HAP-1 (cell line): ENCODE measurements around the gene VPS13C.
A peak's percentile ranks its signal among the peaks of the same experiment; 100 is the strongest.

Experiments used
- DNase-seq, 2 experiments: peaks; one replicate each; pipeline ENCODE4 v3.0.0-alpha.2; 2016 to 2020; ENCODE audit warnings: low spot score in 2 of 2
- H3K27me3 ChIP-seq: fragments of 250-450 bp; sonication (Bioruptor Pico); 2 replicates; pipeline ENCODE4 v1.5.1; 2020; ENCODE audit warnings: low read depth, mild to moderate bottlenecking, moderate library complexity
- H3K36me3 ChIP-seq: fragments of 250-450 bp; sonication (Bioruptor Pico); replicated peaks from 2 replicates; pipeline ENCODE4 v1.5.1; 2020; ENCODE audit warnings: mild to moderate bottlenecking
- H3K4me1 ChIP-seq: fragments of 250-450 bp; sonication (Bioruptor Pico); 2 replicates; pipeline ENCODE4 v1.5.1; 2020; ENCODE audit warnings: mild to moderate bottlenecking
- H3K4me3 ChIP-seq: fragments of 250-450 bp; sonication (Bioruptor Pico); 2 replicates; pipeline ENCODE4 v1.5.1; 2020; ENCODE audit warnings: mild to moderate bottlenecking, moderate library complexity
- H3K9me3 ChIP-seq: fragments of 250-450 bp; sonication (Bioruptor Pico); 2 replicates; pipeline ENCODE4 v1.5.1; 2020; ENCODE audit warnings: mild to moderate bottlenecking, moderate library complexity
- in situ Hi-C: fragments of 300-500 bp; cut with MboI; formaldehyde crosslinking; loops from 3 replicates; pipeline ENCODE4 v1.14.3; 2020; ENCODE audit warnings: low sequenced_read_pairs, inconsistent platforms, mixed read lengths

The VPS13C gene

DNA sequence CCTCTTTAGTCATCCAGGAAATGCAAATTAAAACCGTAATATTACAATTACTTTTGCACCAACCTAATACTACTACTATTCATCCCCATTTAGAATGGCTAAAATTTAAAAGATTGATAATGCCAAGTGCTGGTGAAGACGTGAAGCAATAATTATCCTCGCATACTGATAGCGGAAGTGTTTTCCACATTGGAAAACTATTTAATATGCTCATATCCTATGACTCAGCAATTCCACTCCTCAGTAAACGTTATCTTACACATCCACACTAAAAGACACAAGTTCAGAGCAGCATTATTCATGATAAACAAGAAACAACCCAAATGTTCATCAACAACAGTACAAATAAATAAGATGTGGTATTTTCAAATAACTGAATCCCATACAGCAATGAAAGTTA, 70.6 kb downstream of the VPS13C start:
- in situ Hi-C loops = no loop called here
- Histone ChIP-seq H3K4me3 (no peak overlapping the region), H3K9me3 (no peaks in the 10 kb centered on the region), H3K4me1 (no peaks in the 10 kb centered on the region), H3K27me3 (no peaks in the 10 kb centered on the region), H3K36me3 (peaks cover 18% of the 10 kb centered on the region)
- no peak for DNase-seq

DNA sequence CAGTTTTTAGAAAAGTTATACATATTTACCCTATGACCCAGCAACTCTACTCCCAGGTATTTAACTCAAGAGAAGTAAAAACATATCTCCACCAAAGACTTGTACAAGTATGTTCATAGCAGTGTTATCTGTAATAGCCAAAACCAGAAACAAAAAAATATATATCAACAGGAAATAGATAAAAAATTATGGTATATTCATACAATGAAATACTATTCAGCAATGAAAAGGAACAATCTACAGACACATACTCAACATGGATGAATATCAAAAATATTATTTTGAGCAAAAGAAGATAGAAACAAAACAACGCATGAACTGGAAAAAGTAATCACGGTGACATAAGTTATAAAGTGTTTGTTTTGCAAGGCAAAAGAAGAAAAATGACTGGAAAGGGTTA, 72.4 kb downstream of the VPS13C start:
- in situ Hi-C loops = no loop called here
- no peak overlapping the region for H3K4me3 ChIP-seq
- H3K27me3 ChIP-seq = no peaks in the 10 kb centered on the region
- no peaks in the 10 kb centered on the region for H3K4me1 ChIP-seq
- no peak for DNase-seq
- no peaks in the 10 kb centered on the region for H3K9me3 ChIP-seq
- peaks cover 26% of the 10 kb centered on the region for H3K36me3 ChIP-seq

DNA sequence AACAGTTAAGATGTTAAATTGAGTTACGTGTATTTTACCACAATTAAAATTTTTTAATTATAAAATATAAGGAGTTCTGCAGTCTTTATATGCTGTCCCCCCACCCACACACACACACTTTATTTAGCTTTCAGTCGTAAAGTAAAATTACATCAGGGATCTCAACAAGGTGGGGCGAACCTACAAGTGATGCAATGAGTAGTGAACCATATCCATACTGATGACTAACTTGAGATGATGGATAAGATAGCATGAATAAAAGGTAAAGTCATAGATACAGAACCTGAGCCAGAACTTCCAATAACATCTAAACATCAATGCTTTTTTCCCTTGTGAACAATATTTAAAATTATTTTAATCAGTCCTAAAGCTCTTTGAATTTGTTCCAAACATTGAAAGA, 77.2 kb downstream of the VPS13C start:
- Histone ChIP-seq H3K36me3 (peaks cover 31% of the 10 kb centered on the region), H3K27me3 (no peaks in the 10 kb centered on the region), H3K9me3 (no peaks in the 10 kb centered on the region), H3K4me3 (no peak overlapping the region), H3K4me1 (no peaks in the 10 kb centered on the region)
- in situ Hi-C loops = no loop called here
- DNase-seq = no peak

DNA sequence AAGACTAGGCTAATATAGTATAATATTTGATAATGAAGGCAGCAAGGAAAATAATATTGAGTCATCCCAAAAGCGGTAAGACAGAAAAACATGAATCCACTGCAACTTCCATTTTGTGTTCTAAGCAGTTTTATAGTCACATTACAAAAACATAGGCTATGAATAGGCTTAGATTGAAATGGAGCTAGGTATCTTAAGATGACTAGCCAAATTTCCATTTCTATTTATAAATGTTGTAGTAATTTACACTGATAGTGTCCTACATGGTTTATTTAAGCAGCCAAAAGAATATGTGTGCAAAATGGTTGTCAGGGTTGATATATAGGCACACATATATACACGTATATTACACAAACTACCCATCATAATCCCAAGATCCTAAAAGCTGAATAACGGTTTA, 82.0 kb downstream of the VPS13C start:
- no peaks in the 10 kb centered on the region for H3K27me3 ChIP-seq
- H3K36me3 ChIP-seq = peaks cover 39% of the 10 kb centered on the region
- no peaks in the 10 kb centered on the region for H3K4me1 ChIP-seq
- in situ Hi-C loops = no loop called here
- H3K4me3 ChIP-seq = no peak overlapping the region
- DNase-seq = no peak
- no peaks in the 10 kb centered on the region for H3K9me3 ChIP-seq

DNA sequence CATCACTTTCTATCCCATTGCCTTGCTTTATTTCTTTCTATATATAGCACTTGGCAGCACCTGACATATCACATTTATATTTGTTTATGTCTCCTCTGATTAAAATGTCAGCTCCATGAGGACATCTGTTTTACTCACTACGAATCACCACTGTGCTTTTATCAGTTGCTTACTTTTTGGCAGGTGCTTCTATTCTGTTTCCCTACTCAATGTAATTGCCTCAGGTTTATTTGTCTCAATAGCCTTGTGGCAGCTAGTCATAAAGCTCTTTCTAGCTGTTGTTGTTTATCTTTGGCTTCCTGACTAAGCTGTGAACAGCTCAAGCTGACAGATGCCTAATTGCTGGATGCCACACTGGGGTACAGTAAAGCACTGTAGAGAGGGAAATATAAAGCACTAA, 85.5 kb downstream of the VPS13C start:
- Histone ChIP-seq H3K36me3 (peaks cover 56% of the 10 kb centered on the region), H3K4me3 (no peak overlapping the region), H3K4me1 (no peaks in the 10 kb centered on the region), H3K27me3 (no peaks in the 10 kb centered on the region), H3K9me3 (no peaks in the 10 kb centered on the region)
- no peak for DNase-seq
- in situ Hi-C loops = no loop called here

DNA sequence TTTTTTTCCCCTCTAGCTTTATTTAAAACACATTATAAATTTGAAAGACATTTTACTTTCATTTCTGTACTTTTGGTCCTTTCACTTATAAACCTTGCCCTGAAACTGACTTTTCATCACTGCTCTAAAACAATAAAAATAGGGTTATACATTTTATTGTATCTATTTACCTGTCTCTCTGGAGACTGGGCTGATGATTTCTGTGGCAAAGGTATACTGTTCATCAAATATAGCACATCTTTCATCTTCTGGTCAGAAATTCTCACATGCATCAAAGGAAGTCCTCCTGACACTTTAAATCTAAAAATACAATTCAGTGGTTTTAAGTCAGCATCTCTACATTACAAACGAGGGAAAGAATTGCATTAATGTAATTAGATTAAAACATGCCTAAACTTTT, 86.1 kb downstream of the VPS13C start:
- peaks cover 56% of the 10 kb centered on the region for H3K36me3 ChIP-seq
- no peaks in the 10 kb centered on the region for H3K27me3 ChIP-seq
- H3K4me3 ChIP-seq = no peak overlapping the region
- H3K4me1 ChIP-seq = no peaks in the 10 kb centered on the region
- no peak for DNase-seq
- H3K9me3 ChIP-seq = no peaks in the 10 kb centered on the region
- in situ Hi-C loops = no loop called here

DNA sequence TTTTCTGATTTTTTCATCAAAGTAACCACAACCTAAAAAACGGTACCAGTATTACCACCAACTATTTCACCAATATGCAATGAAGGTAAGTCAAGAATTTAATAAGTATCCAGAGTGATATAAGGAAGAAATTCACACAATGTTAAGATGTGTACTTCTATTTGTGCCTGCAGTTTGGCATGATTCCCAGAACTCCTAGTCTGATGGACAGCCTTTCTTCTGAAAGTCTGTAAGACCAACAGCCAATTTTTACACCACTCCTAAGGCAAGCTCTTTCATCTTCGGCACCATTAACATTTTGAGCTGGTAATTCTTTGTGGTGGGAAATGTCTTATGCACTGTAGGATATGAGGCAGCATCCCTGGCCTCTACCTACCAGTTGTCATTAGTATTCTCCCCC, 108.3 kb downstream of the VPS13C start:
- DNase-seq = no peak
- no peaks in the 10 kb centered on the region for H3K4me1 ChIP-seq
- no peaks in the 10 kb centered on the region for H3K27me3 ChIP-seq
- in situ Hi-C loops = no loop called here
- H3K36me3 ChIP-seq = peaks cover 13% of the 10 kb centered on the region
- H3K4me3 ChIP-seq = no peak overlapping the region
- H3K9me3 ChIP-seq = no peaks in the 10 kb centered on the region

DNA sequence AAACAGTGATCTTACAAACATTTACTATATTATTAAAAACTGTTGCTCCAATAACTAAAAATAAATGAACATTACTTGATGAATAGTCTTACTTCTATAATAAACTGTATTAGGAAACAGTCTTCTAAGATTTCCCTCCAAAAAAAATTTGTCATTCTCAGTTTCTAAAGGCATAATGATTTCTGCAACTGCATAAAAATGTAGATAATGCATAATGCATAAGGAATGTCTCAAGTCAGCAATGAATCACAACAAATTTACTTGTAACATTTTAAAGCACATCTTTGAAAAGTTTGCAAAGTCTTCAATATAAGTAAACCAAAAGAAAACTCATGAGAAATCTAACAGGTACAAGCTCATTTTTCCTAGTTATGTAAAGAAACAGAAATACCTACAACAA, 113.5 kb downstream of the VPS13C start:
- no peaks in the 10 kb centered on the region for H3K27me3 ChIP-seq
- no peak overlapping the region for H3K4me3 ChIP-seq
- H3K36me3 ChIP-seq = peaks cover 15% of the 10 kb centered on the region
- in situ Hi-C loops = no loop called here
- H3K4me1 ChIP-seq = peaks cover 3% of the 10 kb centered on the region; the same call in 1 of the 2 replicates
- no peak for DNase-seq
- H3K9me3 ChIP-seq = no peaks in the 10 kb centered on the region; the same call in 1 of the 2 replicates

DNA sequence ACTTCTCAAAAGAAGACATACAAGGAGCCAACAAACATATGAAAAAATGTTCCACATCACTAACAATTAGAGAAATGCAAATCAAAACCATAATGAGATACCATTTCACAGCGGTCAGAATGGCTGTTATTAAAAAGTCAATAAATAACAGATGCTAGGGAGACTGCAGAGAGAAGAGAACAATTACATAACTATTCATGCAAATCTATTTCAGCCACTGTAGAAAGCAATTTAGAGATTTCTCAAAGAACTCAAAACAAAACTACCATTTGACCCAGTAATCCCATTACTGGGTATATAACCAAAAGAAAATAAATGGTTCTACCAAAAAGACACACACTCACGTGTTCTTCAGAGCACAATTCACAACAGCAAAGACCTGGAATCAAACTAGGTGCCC, 116.3 kb downstream of the VPS13C start:
- in situ Hi-C loops = no loop called here
- DNase-seq = peak in 1 of 2 experiments; percentile 79
- no peaks in the 10 kb centered on the region for H3K27me3 ChIP-seq
- no peaks in the 10 kb centered on the region; the same call in 1 of the 2 replicates for H3K9me3 ChIP-seq
- no peak overlapping the region for H3K4me3 ChIP-seq
- H3K4me1 ChIP-seq = peaks cover 3% of the 10 kb centered on the region; the same call in 1 of the 2 replicates
- peaks cover 23% of the 10 kb centered on the region for H3K36me3 ChIP-seq

DNA sequence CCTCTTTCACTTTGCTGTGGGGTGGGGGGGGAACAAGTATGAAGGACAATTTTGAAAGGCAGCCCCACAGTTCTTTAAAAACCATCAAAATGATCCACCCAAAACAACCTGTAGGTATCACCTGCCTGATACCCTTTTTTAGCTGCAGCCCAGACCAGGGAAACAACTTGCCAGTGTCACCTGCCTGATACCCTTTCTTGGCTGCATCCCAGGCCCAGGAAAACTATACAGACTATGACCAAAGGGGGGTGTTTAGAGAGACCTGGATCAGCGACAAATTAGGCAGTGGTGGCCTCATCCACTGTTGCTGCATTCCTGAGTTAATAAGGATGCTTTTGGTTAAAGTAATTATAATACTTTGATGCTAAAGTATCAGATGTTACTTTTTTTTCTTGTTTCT, 122.0 kb downstream of the VPS13C start:
- H3K4me1 ChIP-seq = no peaks in the 10 kb centered on the region
- DNase-seq = no peak
- no peak overlapping the region for H3K4me3 ChIP-seq
- H3K36me3 ChIP-seq = peaks cover 9% of the 10 kb centered on the region
- no peaks in the 10 kb centered on the region for H3K27me3 ChIP-seq
- in situ Hi-C loops = no loop called here
- H3K9me3 ChIP-seq = no peaks in the 10 kb centered on the region; the same call in 1 of the 2 replicates

DNA sequence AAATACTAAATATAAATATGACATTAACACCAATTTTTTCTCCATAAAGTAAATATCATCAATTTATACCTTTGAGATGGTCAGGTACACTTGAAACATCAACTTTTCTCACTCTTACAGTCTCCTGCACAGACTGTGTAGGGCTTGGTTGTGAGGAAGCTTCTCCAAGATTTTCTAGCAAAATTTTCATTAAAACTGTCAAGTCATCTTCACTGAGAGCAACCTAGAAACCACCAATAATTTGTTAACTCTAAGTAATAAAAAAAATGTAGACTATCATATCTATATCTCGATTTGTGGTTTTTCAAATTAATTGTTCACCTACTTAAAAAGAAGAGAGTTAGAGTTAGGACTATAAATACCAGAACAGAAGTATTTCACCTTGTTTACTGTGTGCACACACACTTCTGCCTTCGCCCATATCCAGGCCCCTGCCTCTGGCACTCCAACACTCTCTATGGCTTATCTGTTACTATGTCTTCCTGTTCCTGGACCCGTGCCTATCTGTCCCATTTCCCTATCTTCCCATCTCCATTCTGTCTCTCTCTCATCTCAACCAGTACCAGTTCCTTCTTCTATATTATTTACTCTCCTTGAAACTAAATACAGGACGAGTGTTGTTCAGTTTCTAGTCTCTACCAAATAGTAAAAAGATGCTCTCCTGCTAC, 123.6 kb downstream of the VPS13C start:
- Histone ChIP-seq H3K27me3 (no peaks in the 10 kb centered on the region), H3K4me3 (no peak overlapping the region), H3K4me1 (no peaks in the 10 kb centered on the region), H3K9me3 (no peaks in the 10 kb centered on the region), H3K36me3 (peaks cover 7% of the 10 kb centered on the region)
- DNase-seq = no peak
- in situ Hi-C loops = no loop called here

DNA sequence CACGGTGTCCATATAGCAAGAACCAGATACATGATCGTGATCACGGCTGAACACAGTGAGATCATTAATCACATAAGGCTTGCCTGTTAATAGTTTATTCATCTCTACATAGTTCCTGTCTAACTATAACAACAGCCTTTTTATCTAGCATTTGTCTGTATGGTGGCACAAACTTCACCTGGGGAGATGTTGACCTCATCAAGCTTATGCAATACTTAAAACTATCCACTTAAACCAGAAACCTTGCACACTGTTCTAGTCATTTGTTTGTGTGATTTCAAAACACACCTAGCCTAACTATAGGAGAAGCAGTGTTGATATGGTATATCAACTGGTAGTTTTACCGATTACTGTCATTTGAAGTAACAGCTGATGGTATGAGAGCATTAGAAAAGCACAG, 124.8 kb downstream of the VPS13C start:
- H3K4me1 ChIP-seq = no peaks in the 10 kb centered on the region
- peaks cover 8% of the 10 kb centered on the region for H3K36me3 ChIP-seq
- no peak overlapping the region for H3K4me3 ChIP-seq
- in situ Hi-C loops = no loop called here
- no peaks in the 10 kb centered on the region for H3K9me3 ChIP-seq
- no peaks in the 10 kb centered on the region for H3K27me3 ChIP-seq
- no peak for DNase-seq

DNA sequence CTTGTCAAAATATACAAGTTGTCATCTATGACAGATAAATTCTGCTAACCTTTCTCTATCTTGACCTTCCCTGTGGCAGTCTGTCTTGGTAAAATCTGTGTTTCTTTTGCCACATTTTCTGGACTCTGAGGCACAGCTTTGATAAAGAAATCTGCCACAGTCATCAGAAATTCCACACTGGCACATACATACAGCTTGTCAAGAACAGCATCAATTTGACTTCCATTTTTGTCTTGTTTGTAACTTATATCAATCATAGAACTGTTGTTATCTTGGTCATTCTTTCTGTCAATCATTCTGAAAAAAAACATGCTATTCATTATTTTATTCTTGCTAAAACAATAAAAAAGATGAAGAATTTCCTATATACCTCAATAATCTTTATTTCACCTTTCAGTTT, 130.8 kb downstream of the VPS13C start:
- Histone ChIP-seq H3K9me3 (no peaks in the 10 kb centered on the region), H3K4me3 (no peak overlapping the region), H3K27me3 (no peaks in the 10 kb centered on the region), H3K4me1 (no peaks in the 10 kb centered on the region), H3K36me3 (peaks cover 24% of the 10 kb centered on the region)
- no peak for DNase-seq
- in situ Hi-C loops = no loop called here

DNA sequence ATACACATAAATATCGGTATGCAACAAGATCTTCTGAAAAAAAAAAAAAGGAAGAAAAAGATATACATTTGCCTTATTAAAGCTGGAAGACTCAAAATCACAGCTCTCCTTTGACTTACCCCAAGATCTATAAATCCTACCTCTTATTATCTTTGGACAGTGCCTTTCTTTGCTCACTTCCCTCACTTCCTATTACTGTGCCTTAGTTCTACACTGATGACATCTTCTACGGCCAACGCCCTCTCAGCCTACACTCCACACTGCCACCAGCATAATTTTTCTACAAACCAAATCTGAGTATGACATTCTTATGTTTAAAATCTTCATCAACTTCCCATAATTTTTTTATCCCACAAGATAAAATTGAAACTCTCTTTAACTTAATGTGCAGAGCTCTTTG, 137.1 kb downstream of the VPS13C start:
- peaks cover 29% of the 10 kb centered on the region for H3K36me3 ChIP-seq
- no peaks in the 10 kb centered on the region for H3K27me3 ChIP-seq
- no peak for DNase-seq
- in situ Hi-C loops = no loop called here
- H3K4me1 ChIP-seq = no peaks in the 10 kb centered on the region
- no peaks in the 10 kb centered on the region for H3K9me3 ChIP-seq
- no peak overlapping the region for H3K4me3 ChIP-seq

DNA sequence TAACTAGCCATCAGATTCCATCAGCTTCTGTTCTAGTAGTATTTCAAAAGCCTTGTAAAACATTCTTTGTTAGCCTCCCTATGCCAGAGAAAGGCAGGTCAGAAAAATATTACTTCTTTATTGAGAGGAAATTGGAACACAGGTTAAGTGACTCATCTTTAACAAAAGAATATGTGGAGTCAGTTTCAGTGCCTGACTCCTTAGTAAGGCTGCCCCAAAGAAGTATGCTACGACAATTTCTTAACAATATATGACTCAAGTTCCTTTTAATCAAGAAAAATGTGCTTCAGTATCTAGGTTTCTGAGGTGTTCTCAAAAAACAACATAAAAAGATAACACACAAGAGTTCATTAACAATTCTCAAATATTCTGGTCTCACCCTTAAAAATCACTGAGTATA, 139.2 kb downstream of the VPS13C start:
- no peaks in the 10 kb centered on the region for H3K4me1 ChIP-seq
- H3K9me3 ChIP-seq = no peaks in the 10 kb centered on the region
- no peaks in the 10 kb centered on the region for H3K27me3 ChIP-seq
- in situ Hi-C loops = no loop called here
- no peak for DNase-seq
- H3K36me3 ChIP-seq = peaks cover 22% of the 10 kb centered on the region
- H3K4me3 ChIP-seq = no peak overlapping the region
